HG03575 (cell line): ENCODE measurements around the gene CD300LD.

Experiments
- ATAC-seq: cut with Tn5 transposase; IDR thresholded peaks from one replicate; pipeline ENCODE4 v1.9.1; 2021; ENCODE audit not compliant: unreplicated experiment, insufficient number of reproducible peaks, low FRiP score; ENCODE audit errors: extremely low read depth

Gene CD300LD

GRCh38 chr17:74610108-74610507 lies 18.0 kb upstream of the CD300LD start:
- no peak for ATAC-seq

- ATAC-seq, result no peak
Measured at GRCh38 chr17:74608511-74608910, 16.4 kb upstream of the CD300LD start.

- no peak for ATAC-seq
Measured at GRCh38 chr17:74607221-74607620, 15.1 kb upstream of the CD300LD start.

GRCh38 chr17:74606050-74606449 lies 14.0 kb upstream of the CD300LD start:
- no peak for ATAC-seq

GRCh38 chr17:74605361-74605760 lies 13.3 kb upstream of the CD300LD start:
- ATAC-seq, result no peak

- ATAC-seq, result no peak
Measured at GRCh38 chr17:74604761-74605160, 12.7 kb upstream of the CD300LD start.

GRCh38 chr17:74604200-74604599 lies 12.1 kb upstream of the CD300LD start:
- no peak for ATAC-seq

- ATAC-seq, result no peak
Measured at GRCh38 chr17:74603746-74604145, 11.7 kb upstream of the CD300LD start.

GRCh38 chr17:74603037-74603635 lies 11.1 kb upstream of the CD300LD start:
- no peak for ATAC-seq

- no peak for ATAC-seq
Measured at GRCh38 chr17:74601944-74602572, 10.0 kb upstream of the CD300LD start.

GRCh38 chr17:74599448-74599939 lies 7.4 kb upstream of the CD300LD start:
- no peak for ATAC-seq

- ATAC-seq, result no peak
Measured at GRCh38 chr17:74599023-74599399, 6.9 kb upstream of the CD300LD start.

GRCh38 chr17:74598346-74599022 lies 6.4 kb upstream of the CD300LD start:
- ATAC-seq, result no peak

GRCh38 chr17:74597069-74597790 lies 5.1 kb upstream of the CD300LD start:
- ATAC-seq, result no peak

GRCh38 chr17:74595037-74595750 lies 3.1 kb upstream of the CD300LD start:
- ATAC-seq, result no peak

- no peak for ATAC-seq
Measured at GRCh38 chr17:74591503-74591902, 580 bp downstream of the CD300LD start.

GRCh38 chr17:74585711-74586110 lies 6.4 kb downstream of the CD300LD start:
- no peak for ATAC-seq

GRCh38 chr17:74584292-74585060 lies 7.6 kb downstream of the CD300LD start:
- ATAC-seq, result no peak
